SK-N-SH treated with all-trans-retinoic acid at 6 μM for 48 hours (cell line): Measurements from ENCODE around the gene SERTAD2.

Experiments used
- ATAC-seq: fragments of 200-7000 bp; cut with Tn5 transposase; 3 replicates; pipeline ENCODE4 v1.9.1; 2020; ENCODE audit warnings: mild to moderate bottlenecking, moderate library complexity
- ARNTL ChIP-seq: fragments of 450-650 bp; formaldehyde crosslinking; IDR thresholded peaks from 2 replicates; pipeline ENCODE4 v1.5.0; 2020; ENCODE audit warnings: low read depth, mild to moderate bottlenecking, moderate library complexity, borderline replicate concordance
- BACH2 ChIP-seq: fragments of 250-450 bp; sonication (Bioruptor Pico); IDR thresholded peaks from 2 replicates; pipeline ENCODE4 v1.9.0; 2021; ENCODE audit warnings: mild to moderate bottlenecking, borderline replicate concordance
- CSDC2 ChIP-seq: fragments of 250-450 bp; sonication (Bioruptor Pico); IDR thresholded peaks from 2 replicates; pipeline ENCODE4 v1.5.0; 2020; ENCODE audit warnings: mild to moderate bottlenecking, moderate library complexity
- CSRNP3 ChIP-seq: fragments of 250-450 bp; sonication (Bioruptor Pico); IDR thresholded peaks from 2 replicates; pipeline ENCODE4 v1.5.1; 2021; ENCODE audit warnings: mild to moderate bottlenecking, moderate library complexity
- ESRRG ChIP-seq: fragments of 250-450 bp; sonication (Bioruptor Pico); IDR thresholded peaks from 2 replicates; pipeline ENCODE4 v1.6.1; 2021; ENCODE audit warnings: mild to moderate bottlenecking
- GLIS3 ChIP-seq: fragments of 250-450 bp; sonication (Bioruptor Pico); IDR thresholded peaks from 2 replicates; pipeline ENCODE4 v1.5.0; 2020; ENCODE audit warnings: mild to moderate bottlenecking, moderate library complexity
- ISL1 ChIP-seq: fragments of 250-450 bp; sonication (Bioruptor Pico); IDR thresholded peaks from 2 replicates; pipeline ENCODE4 v2.1.2; 2022; ENCODE audit warnings: mild to moderate bottlenecking, moderate library complexity
- OSR1 ChIP-seq: fragments of 250-450 bp; sonication (Bioruptor Pico); IDR thresholded peaks from 2 replicates; pipeline ENCODE4 v1.8.0; 2022; ENCODE audit warnings: moderate library complexity, mild to moderate bottlenecking, inconsistent platforms
- PPARA ChIP-seq: fragments of 250-450 bp; sonication (Bioruptor Pico); IDR thresholded peaks from 2 replicates; pipeline ENCODE4 v1.5.0; 2020; ENCODE audit warnings: mild to moderate bottlenecking, borderline replicate concordance
- RARB ChIP-seq: fragments of 250-450 bp; sonication (Bioruptor Pico); IDR thresholded peaks from 2 replicates; pipeline ENCODE4 v1.8.0; 2021; ENCODE audit warnings: mild to moderate bottlenecking, moderate library complexity
- SNAI2 ChIP-seq: fragments of 250-450 bp; sonication (Bioruptor Pico); IDR thresholded peaks from 2 replicates; pipeline ENCODE4 v1.5.0; 2020; ENCODE audit warnings: mild to moderate bottlenecking, moderate library complexity
- TCF4 ChIP-seq: fragments of 250-450 bp; sonication (Bioruptor Pico); IDR thresholded peaks from 2 replicates; pipeline ENCODE4 v1.8.0; 2021; ENCODE audit warnings: mild to moderate bottlenecking, moderate library complexity, borderline replicate concordance
- TOX ChIP-seq: fragments of 250-450 bp; sonication (Bioruptor Pico); IDR thresholded peaks from 2 replicates; pipeline ENCODE4 v1.8.0; 2021; ENCODE audit warnings: mild to moderate bottlenecking, moderate library complexity, borderline replicate concordance
- TSHZ2 ChIP-seq: fragments of 250-450 bp; sonication (Bioruptor Pico); IDR thresholded peaks from 2 replicates; pipeline ENCODE4 v1.5.0; 2020; ENCODE audit warnings: mild to moderate bottlenecking, moderate library complexity
- ZC3H10 ChIP-seq: fragments of 250-450 bp; sonication (Bioruptor Pico); IDR thresholded peaks from 2 replicates; pipeline ENCODE4 v1.5.1; 2021; ENCODE audit warnings: mild to moderate bottlenecking, moderate library complexity
- ZFP3 ChIP-seq: fragments of 250-450 bp; sonication (Bioruptor Pico); IDR thresholded peaks from 2 replicates; pipeline ENCODE4 v1.5.0; 2020; ENCODE audit warnings: mild to moderate bottlenecking, moderate library complexity
- ZFP30 ChIP-seq: fragments of 450-650 bp; formaldehyde crosslinking; IDR thresholded peaks from 2 replicates; pipeline ENCODE4 v1.5.0; 2022; ENCODE audit warnings: mild to moderate bottlenecking, moderate library complexity
- ZNF565 ChIP-seq: fragments of 450-650 bp; formaldehyde crosslinking; conservative IDR thresholded peaks from 2 replicates; pipeline ENCODE4 v1.5.0; 2020; ENCODE audit warnings: low read depth, mild to moderate bottlenecking, moderate library complexity
- ZNF8 ChIP-seq: fragments of 450-650 bp; formaldehyde crosslinking; IDR thresholded peaks from 2 replicates; pipeline ENCODE4 v1.5.0; 2020; ENCODE audit warnings: mild to moderate bottlenecking, moderate library complexity
- TF ChIP-seq, protein P1 (sequence below): fragments of 250-450 bp; sonication (Bioruptor Pico); IDR thresholded peaks from 2 replicates; pipeline ENCODE4 v1.8.0; 2021; ENCODE audit warnings: low read depth, mild to moderate bottlenecking, moderate library complexity, borderline replicate concordance
- TF ChIP-seq, protein P2 (sequence below): fragments of 250-450 bp; sonication (Bioruptor Pico); IDR thresholded peaks from 2 replicates; pipeline ENCODE4 v1.8.0; 2020; ENCODE audit warnings: mild to moderate bottlenecking, moderate library complexity, borderline replicate concordance
- TF ChIP-seq, protein P3 (sequence below): fragments of 250-450 bp; sonication (Bioruptor Pico); IDR thresholded peaks from 2 replicates; pipeline ENCODE4 v1.5.1; 2020; ENCODE audit warnings: low read depth, mild to moderate bottlenecking, moderate library complexity

SERTAD2 gene

GRCh38 chr2:64686283-64686956 is 32.7 kb upstream of the SERTAD2 start:
- TF ChIP-seq OSR1 (CRISPR knock-in tag) (no peak), PPARA (CRISPR knock-in tag) (no peak), CSDC2 (CRISPR knock-in tag) (no peak), ISL1 (CRISPR knock-in tag) (no peak), ZFP30 (no peak), ARNTL (no peak), TOX (CRISPR knock-in tag) (no peak), ZFP3 (CRISPR knock-in tag) (no peak), ZNF565 (CRISPR knock-in tag) (no peak), SNAI2 (CRISPR knock-in tag) (no peak), TCF4 (CRISPR knock-in tag) (no peak), CSRNP3 (CRISPR knock-in tag) (no peak), ESRRG (CRISPR knock-in tag) (no peak), BACH2 (CRISPR knock-in tag) (no peak), GLIS3 (CRISPR knock-in tag) (no peak)
- TF ChIP-seq, protein P1, sequence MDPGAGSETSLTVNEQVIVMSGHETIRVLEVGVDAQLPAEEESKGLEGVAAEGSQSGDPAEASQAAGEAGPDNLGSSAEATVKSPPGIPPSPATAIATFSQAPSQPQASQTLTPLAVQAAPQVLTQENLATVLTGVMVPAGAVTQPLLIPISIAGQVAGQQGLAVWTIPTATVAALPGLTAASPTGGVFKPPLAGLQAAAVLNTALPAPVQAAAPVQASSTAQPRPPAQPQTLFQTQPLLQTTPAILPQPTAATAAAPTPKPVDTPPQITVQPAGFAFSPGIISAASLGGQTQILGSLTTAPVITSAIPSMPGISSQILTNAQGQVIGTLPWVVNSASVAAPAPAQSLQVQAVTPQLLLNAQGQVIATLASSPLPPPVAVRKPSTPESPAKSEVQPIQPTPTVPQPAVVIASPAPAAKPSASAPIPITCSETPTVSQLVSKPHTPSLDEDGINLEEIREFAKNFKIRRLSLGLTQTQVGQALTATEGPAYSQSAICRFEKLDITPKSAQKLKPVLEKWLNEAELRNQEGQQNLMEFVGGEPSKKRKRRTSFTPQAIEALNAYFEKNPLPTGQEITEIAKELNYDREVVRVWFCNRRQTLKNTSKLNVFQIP, result no peak
- TF ChIP-seq, protein P2, sequence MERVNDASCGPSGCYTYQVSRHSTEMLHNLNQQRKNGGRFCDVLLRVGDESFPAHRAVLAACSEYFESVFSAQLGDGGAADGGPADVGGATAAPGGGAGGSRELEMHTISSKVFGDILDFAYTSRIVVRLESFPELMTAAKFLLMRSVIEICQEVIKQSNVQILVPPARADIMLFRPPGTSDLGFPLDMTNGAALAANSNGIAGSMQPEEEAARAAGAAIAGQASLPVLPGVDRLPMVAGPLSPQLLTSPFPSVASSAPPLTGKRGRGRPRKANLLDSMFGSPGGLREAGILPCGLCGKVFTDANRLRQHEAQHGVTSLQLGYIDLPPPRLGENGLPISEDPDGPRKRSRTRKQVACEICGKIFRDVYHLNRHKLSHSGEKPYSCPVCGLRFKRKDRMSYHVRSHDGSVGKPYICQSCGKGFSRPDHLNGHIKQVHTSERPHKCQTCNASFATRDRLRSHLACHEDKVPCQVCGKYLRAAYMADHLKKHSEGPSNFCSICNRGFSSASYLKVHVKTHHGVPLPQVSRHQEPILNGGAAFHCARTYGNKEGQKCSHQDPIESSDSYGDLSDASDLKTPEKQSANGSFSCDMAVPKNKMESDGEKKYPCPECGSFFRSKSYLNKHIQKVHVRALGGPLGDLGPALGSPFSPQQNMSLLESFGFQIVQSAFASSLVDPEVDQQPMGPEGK (CRISPR knock-in tag), result no peak
- no peak for ATAC-seq

- ATAC-seq, result no peak
- TF ChIP-seq, protein P2 (CRISPR knock-in tag), result no peak
- TF ChIP-seq ZNF8 (CRISPR knock-in tag), result no peak
- no peak for TF ChIP-seq CSDC2 (CRISPR knock-in tag)
- no peak for TF ChIP-seq TSHZ2
These were observed 31.7 kb upstream of the SERTAD2 start for GRCh38 chr2:64685430-64685829.

GRCh38 chr2:64683771-64684510 is 30.2 kb upstream of the SERTAD2 start:
- ATAC-seq, result no peak
- TF ChIP-seq ARNTL, result no peak
- TF ChIP-seq TOX (CRISPR knock-in tag), result no peak
- TF ChIP-seq ZC3H10, result no peak
- TF ChIP-seq, protein P3, sequence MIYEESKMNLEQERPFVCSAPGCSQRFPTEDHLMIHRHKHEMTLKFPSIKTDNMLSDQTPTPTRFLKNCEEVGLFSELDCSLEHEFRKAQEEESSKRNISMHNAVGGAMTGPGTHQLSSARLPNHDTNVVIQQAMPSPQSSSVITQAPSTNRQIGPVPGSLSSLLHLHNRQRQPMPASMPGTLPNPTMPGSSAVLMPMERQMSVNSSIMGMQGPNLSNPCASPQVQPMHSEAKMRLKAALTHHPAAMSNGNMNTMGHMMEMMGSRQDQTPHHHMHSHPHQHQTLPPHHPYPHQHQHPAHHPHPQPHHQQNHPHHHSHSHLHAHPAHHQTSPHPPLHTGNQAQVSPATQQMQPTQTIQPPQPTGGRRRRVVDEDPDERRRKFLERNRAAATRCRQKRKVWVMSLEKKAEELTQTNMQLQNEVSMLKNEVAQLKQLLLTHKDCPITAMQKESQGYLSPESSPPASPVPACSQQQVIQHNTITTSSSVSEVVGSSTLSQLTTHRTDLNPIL (CRISPR knock-in tag), result no peak
- TF ChIP-seq CSRNP3 (CRISPR knock-in tag), result no peak
- TF ChIP-seq SNAI2 (CRISPR knock-in tag), result no peak
- TF ChIP-seq OSR1 (CRISPR knock-in tag), result no peak
- TF ChIP-seq, protein P1, result no peak
- no peak for TF ChIP-seq RARB (CRISPR knock-in tag)
